Stimulated activated CD8-positive, alpha-beta memory T cell treated with anti-CD3 and anti-CD28 coated beads, Interleukin-2, amount 100 ng/mL, for 48 hours (primary cell): ENCODE measurements around the gene CRYAA.
"Not testable (repeated sequence)": the region's sequence is repeated elsewhere in the genome, so short reads cannot be mapped to it uniquely, and the experiment has no call there.

Experiments used
- DNase-seq, 2 donors: peaks; one replicate each; pipeline ENCODE4 v3.0.0-alpha.2; 2020; ENCODE audit warnings: low read depth in 2 of 2

CRYAA gene

DNA sequence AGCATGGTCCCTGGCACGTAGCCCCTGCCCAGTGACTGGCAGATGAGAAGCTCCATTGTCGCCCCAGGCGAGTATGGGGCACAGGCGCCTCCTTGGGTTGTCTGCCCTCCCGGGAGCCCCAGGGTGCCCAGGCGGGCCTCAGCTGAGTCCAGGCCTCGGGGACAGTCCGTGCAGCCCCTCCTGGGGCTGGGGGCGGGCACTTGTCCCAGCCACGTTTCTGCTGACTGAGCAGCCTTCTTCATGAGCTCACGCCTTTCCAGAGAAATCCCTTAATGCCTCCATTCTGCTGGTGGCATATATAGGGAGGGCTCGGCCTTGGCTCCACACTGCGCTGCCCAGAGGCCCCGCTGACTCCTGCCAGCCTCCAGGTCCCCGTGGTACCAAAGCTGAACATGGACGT is at the start of gene CRYAA:
TSS of gene CRYAA (plus strand) at position 301 of the 400 bp plus-strand sequence. CDS start at position 393, 92 bp downstream.
- not testable (repeated sequence) for DNase-seq

DNA sequence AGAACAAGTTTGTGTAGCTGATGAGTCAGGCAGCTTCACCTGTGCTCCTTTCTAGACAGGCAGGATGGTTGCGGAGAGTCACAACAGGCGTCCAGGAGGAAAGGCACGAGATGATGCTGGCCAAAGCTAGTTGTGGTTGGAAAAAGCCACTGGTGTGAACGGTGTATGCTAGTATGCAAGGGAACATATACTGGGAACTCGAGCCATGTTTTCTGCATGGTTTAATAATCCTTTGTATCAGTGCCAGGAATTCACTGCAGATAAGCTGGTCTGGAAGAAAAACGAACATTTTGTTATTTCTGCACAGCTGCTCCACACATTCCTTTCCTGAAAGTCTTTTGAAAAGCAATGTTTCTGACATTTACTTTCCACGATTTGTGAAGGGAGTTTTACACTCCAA is 38.7 kb upstream of the CRYAA start:
- DNase-seq: not testable (repeated sequence)

DNA sequence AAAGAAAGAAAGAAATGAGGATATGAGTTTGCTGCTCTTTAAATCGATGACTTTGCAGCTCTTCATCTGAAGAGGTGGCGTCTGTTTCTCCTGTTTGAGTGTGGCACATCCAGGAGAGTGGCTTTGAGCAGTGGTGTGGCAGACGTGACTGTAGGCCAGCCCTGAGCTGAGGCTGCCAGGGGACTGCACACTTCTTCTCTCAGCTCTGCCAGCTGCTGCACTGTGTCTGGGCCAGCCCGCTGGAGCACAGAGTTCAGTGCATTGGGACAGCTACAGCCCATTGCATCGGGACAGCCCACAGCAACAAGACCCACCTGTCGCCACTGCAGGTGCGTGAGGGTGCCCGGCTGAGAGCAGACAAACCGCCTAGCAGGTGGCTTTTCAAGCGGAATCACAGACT is 34.3 kb upstream of the CRYAA start:
- DNase-seq: not testable (repeated sequence)

DNA sequence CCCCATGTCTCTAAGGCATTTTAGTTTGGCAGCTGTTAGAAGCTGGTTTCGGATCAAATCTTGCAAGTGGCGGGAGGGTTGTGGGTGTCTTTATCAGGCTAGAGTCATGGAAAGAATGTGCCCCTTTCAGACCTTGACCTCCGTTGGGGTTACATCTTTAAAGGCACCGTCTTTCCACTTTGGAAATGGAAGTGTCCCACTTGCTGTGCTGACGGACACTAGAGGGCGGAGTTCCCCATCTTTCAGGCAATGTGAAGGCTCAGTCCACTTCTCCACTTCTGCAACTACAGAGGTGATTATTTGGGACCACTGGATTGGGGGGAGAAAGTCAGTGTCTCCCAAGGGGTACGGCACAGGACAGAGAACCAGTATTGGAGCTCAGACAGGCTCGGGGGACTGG is 29.9 kb upstream of the CRYAA start:
- not testable (repeated sequence) for DNase-seq

- not testable (repeated sequence) for DNase-seq
Observed at GRCh38 chr21:43141407-43141806, 27.4 kb upstream of the CRYAA start.

DNA sequence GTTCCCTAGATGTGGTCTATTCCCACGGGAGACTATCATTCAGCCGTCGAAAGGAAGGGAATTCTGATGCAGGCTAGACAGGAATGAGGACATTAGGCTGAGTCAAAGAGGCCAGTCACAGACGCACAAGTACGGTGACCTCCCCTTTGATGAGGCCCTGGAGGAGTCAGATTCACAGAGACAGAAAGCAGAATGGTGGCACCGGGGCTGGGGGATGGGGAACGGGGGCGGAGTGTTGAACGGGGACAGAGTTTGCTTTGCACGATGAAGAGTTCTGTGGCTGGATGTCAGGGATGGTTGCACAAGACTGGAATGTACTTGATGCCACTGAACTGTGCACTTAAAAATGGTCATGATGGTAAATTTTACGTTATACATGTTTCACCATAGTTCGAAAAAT is 22.2 kb upstream of the CRYAA start:
- DNase-seq: not testable (repeated sequence)

- DNase-seq: not testable (repeated sequence)
Observed at GRCh38 chr21:43147999-43148398, 20.8 kb upstream of the CRYAA start.

DNA sequence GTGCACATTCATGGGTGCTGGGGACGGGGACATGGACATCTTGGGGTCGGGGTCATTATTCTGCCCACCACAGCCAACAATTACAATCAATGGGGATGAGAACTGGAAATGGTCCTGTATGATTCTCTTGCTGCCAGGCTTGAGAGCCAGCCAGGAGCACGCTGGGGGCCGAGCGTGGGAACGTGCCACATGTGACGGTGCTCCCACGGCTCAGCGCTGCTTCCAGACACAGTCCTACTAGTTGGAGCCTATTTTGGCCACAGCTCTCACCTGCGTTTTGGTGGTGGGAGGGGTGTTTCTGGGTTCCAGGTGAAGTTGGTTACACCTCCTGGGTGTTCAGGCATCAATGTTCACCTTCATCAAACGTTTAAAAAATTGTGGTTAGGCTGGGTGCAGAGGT is 19.5 kb upstream of the CRYAA start:
- DNase-seq: not testable (repeated sequence)

GRCh38 chr21:43153601-43154000 is 15.2 kb upstream of the CRYAA start:
- not testable (repeated sequence) for DNase-seq

DNA sequence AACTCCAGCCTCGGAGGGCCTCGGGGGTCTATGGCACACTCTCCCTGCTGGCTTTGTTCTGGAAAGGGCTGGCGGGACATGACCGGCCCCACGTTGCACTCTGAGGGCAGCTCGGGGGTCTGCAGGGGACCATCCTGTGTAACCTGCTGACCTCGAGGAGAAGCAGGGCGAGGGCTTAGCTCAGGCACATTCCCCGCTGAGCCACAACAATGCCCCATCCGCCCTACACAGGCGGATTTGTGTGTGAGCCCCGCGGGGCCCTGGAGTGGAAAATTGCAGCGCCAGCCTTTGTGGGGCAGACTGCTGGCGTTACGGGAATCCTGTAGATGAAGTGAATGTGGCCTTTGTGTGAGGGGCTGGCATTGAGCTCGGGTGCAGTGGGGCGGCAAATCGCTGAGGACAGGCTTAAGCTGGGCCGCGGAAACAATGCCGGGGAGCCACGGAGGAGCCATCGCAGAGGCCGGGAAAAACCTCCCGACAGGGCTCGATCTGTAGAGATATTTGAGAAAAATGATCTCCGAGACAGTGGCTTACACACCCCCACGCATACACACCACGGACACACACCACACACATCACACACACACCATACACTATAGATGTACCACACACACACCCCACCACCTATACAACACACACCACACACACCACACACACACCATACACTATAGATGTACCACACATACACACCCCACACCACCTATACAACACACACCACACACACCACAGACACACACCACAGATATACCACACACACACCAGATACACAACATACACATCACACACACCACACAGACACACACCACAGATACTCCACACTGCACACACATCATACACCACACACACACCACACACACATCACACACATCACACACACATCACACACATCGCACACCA is 9.3 kb upstream of the CRYAA start:
- not testable (repeated sequence) for DNase-seq

DNA sequence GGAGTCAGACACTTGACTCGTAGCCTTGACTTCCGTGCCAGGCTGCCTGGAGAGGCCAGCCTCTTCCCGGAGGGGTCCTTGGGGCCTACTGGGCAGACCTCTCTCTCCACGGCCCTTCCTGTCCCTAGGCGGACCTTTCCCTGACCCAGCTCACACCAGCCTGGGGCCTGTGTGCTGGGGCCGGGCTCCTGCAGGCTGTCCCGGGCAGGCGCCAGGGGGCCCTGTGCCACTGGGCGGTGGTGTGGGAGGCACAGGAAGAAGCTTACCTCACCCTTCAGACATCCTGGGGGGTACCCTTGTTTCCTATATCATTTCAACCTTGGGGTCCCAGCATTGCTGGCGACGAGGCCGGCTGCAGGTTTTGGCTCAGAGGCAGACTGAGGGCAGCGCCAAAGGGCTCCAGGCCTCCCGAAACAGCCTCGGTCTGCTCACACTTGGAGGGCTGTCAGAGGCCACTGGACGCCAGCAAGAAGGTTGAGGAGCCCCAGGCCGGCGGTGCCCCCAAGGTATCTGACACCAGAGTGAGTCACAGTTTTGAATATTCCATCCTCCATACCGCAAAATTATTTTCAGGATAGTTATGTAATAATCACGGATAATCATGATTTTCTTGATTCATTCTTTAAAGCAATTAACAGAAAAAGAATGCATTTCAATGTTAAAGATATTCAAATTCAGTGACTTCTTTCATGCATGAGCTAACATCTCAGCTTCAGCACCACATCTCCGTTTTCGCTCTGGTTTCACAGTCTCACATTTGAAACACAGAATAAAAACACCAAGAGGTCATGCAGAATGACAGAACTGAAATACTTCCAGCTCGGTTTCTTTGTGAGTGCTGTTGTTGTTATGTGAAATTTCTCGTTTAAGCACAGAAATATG is 6.7 kb upstream of the CRYAA start:
- DNase-seq: not testable (repeated sequence)

- DNase-seq: not testable (repeated sequence)
Observed at GRCh38 chr21:43162708-43163205, 6.1 kb upstream of the CRYAA start.

GRCh38 chr21:43164823-43165222 is 4.0 kb upstream of the CRYAA start:
- DNase-seq: not testable (repeated sequence)

- not testable (repeated sequence) for DNase-seq
Observed at GRCh38 chr21:43165734-43166133, 3.1 kb upstream of the CRYAA start.

GRCh38 chr21:43169230-43169886 is 550 bp downstream of the CRYAA start:
- not testable (repeated sequence) for DNase-seq

GRCh38 chr21:43169891-43170290 is 1.1 kb downstream of the CRYAA start:
- not testable (repeated sequence) for DNase-seq

GRCh38 chr21:43172812-43173211 is 4.0 kb downstream of the CRYAA start:
- DNase-seq: not testable (repeated sequence)

- not testable (repeated sequence) for DNase-seq
Observed at GRCh38 chr21:43173438-43173837, 4.6 kb downstream of the CRYAA start.

GRCh38 chr21:43173930-43174329 is 5.1 kb downstream of the CRYAA start:
- DNase-seq: not testable (repeated sequence)

GRCh38 chr21:43174998-43175397 is 6.2 kb downstream of the CRYAA start:
- not testable (repeated sequence) for DNase-seq

- DNase-seq: not testable (repeated sequence)
Observed at GRCh38 chr21:43176621-43177020, 7.8 kb downstream of the CRYAA start.
